Thyroid gland (tissue), 4 donors: ENCODE data around the gene ADAMTS12.

Experiments
- CTCF ChIP-seq, 6 experiments: fragments of 200-600 bp in 3 of 6; fragments of 450-650 bp in 3 of 6; sonication (generic) in 3 of 6; IDR thresholded peaks; one replicate each; pipeline ENCODE4 v1.5.1; 2016 to 2019; ENCODE audit warnings: antibody characterized with exemption in 6 of 6, mild to moderate bottlenecking in 2 of 6, inconsistent platforms in 1 of 6, moderate library complexity in 1 of 6
- POLR2A ChIP-seq, 2 donors: fragments of 450-650 bp; IDR thresholded peaks; one replicate each; pipeline ENCODE4 v1.6.1; 2017; ENCODE audit warnings: antibody characterized with exemption in 2 of 2, mild to moderate bottlenecking in 2 of 2, moderate library complexity in 1 of 2

DNA sequence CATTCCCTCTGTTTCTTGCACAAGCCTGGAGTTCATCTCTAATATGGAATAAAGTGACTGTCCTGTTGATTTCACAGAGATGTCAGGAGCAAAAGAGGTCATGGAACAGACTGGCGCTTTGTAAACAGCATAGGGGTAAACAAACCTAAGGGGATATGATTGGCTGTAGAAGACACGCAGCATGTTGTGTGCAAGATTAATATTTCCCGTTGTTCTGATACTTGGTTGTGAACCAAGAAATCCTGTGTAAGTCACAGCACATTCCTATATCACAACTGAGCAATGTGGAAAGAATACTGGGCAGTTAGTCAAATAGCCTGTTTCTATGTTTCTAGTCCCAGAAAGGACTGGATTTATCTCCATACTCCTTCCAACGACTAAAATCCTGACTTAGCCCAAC, 3.2 kb downstream of the ADAMTS12 start:
- TF ChIP-seq CTCF (IDR thresholded peaks at IDR 0.05) (no peak), POLR2A (IDR thresholded peaks at IDR 0.05) (no peak)
